Measurements from ENCODE around the gene DCAF8. TPM values are rescaled to one million over a fixed set of nuclear protein-coding genes. Genes with fewer than 3 reads are reported as not detected.

The DCAF8 gene
- total and polyA plus RNA-seq, 2 of the 4 experiments (the other 2 are of a cell fraction): 83.3 to 83.8 TPM

Other genes with a start within 250 kb of the DCAF8 start
- gene PIGM, start 230.6 kb downstream of the DCAF8 start, total RNA-seq (2012; rRNA removed): 2.9 and 4.4 TPM in 2 replicates
- 2.8 and 2.9 TPM in 2 replicates for gene PIGM, start 230.6 kb downstream of the DCAF8 start, polyA plus RNA-seq (2012; rRNA removed)
- gene KCNJ10, start 192.4 kb downstream of the DCAF8 start, total RNA-seq (2012; rRNA removed): not detected in 2 replicates
- gene KCNJ10, start 192.4 kb downstream of the DCAF8 start, polyA plus RNA-seq (2012; rRNA removed): not detected in 2 replicates
- not detected in 2 replicates for gene KCNJ9, start 181.0 kb downstream of the DCAF8 start, total RNA-seq (2012; rRNA removed)
- gene KCNJ9, start 181.0 kb downstream of the DCAF8 start, polyA plus RNA-seq (2012; rRNA removed): not detected in 2 replicates
- 7.5 and 8.8 TPM in 2 replicates for gene IGSF8, start 163.9 kb downstream of the DCAF8 start, total RNA-seq (2012; rRNA removed)
- gene IGSF8, start 163.9 kb downstream of the DCAF8 start, polyA plus RNA-seq (2012; rRNA removed): 25.2 and 26.3 TPM in 2 replicates
- gene ATP1A2, start 146.8 kb downstream of the DCAF8 start, total RNA-seq (2012; rRNA removed): under 0.01 and 0.28 TPM in 2 replicates
- gene ATP1A2, start 146.8 kb downstream of the DCAF8 start, polyA plus RNA-seq (2012; rRNA removed): 0.14 and 0.15 TPM in 2 replicates
- gene ATP1A4, start 110.9 kb downstream of the DCAF8 start, total RNA-seq (2012; rRNA removed): not detected in 2 replicates
- not detected in 2 replicates for gene ATP1A4, start 110.9 kb downstream of the DCAF8 start, polyA plus RNA-seq (2012; rRNA removed)
- gene CASQ1, start 72.0 kb downstream of the DCAF8 start, total RNA-seq (2012; rRNA removed): 0.18 TPM in 1 of 2 replicates, not detected in the other
- gene CASQ1, start 72.0 kb downstream of the DCAF8 start, polyA plus RNA-seq (2012; rRNA removed): 0.10 and 0.21 TPM in 2 replicates
- gene PEA15, start 57.2 kb downstream of the DCAF8 start, total RNA-seq (2012; rRNA removed): 265 and 296 TPM in 2 replicates
- 710 and 754 TPM in 2 replicates for gene PEA15, start 57.2 kb downstream of the DCAF8 start, polyA plus RNA-seq (2012; rRNA removed)
- 43.3 and 67.7 TPM in 2 replicates for gene PEX19, start 22.6 kb upstream of the DCAF8 start, total RNA-seq (2012; rRNA removed)
- gene PEX19, start 22.6 kb upstream of the DCAF8 start, polyA plus RNA-seq (2012; rRNA removed): 37.7 and 44.5 TPM in 2 replicates
- 377 and 436 TPM in 2 replicates for gene COPA, start 80.7 kb upstream of the DCAF8 start, total RNA-seq (2012; rRNA removed)
- 201 and 204 TPM in 2 replicates for gene COPA, start 80.7 kb upstream of the DCAF8 start, polyA plus RNA-seq (2012; rRNA removed)
- gene NCSTN, start 80.8 kb upstream of the DCAF8 start, total RNA-seq (2012; rRNA removed): 46.7 and 60.2 TPM in 2 replicates
- 182 and 194 TPM in 2 replicates for gene NCSTN, start 80.8 kb upstream of the DCAF8 start, polyA plus RNA-seq (2012; rRNA removed)
- gene NHLH1, start 104.5 kb upstream of the DCAF8 start, total RNA-seq (2012; rRNA removed): not detected in 2 replicates
- gene NHLH1, start 104.5 kb upstream of the DCAF8 start, polyA plus RNA-seq (2012; rRNA removed): 0.14 and 0.26 TPM in 2 replicates
- 0.28 and 0.36 TPM in 2 replicates for gene VANGL2, start 138.0 kb upstream of the DCAF8 start, total RNA-seq (2012; rRNA removed)
- 3.2 and 3.6 TPM in 2 replicates for gene VANGL2, start 138.0 kb upstream of the DCAF8 start, polyA plus RNA-seq (2012; rRNA removed)

Data from IMR-90 (cell line).